Measurements from ENCODE around the gene ARHGEF28.

ARHGEF28 gene

DNA sequence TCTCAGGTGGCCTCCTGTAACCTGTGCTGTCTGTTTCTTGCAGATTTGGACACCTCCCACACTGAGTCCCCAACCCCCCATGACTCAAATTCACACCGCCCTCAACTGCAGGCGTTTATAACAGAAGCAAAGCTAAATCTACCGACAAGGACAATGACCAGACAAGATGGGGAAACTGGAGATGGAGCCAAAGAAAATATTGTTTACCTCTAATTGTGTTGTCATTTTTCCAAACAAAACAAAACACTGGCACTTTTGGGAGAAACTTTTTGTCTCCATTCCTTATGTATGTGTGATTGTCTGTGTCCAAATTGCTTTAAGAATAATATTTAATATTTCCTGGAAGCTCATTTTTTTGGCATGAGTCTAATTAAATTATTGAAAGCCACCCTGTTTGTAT, 314.8 kb downstream of the ARHGEF28 start:
- TF ChIP-seq REST (IDR thresholded peaks at IDR 0.05; ENCODE audit: insufficient read depth in 1 of 2, low read depth in 2 of 2, low read length in 2 of 2): no peak
- TF ChIP-seq SIN3A (IDR thresholded peaks at IDR 0.05; ENCODE audit: borderline replicate concordance, insufficient read depth, low read length): no peak
- no peak for TF ChIP-seq TAF1 (IDR thresholded peaks at IDR 0.05; ENCODE audit: borderline replicate concordance, insufficient read depth, low read length)
- no peak for TF ChIP-seq FOXP2 (optimal IDR thresholded peaks at IDR 0.05; ENCODE audit: borderline replicate concordance, extremely low read depth, extremely low read length, insufficient read depth)
- TF ChIP-seq POLR2AphosphoS5 (IDR thresholded peaks at IDR 0.05; ENCODE audit: low read depth, low read length): no peak

DNA sequence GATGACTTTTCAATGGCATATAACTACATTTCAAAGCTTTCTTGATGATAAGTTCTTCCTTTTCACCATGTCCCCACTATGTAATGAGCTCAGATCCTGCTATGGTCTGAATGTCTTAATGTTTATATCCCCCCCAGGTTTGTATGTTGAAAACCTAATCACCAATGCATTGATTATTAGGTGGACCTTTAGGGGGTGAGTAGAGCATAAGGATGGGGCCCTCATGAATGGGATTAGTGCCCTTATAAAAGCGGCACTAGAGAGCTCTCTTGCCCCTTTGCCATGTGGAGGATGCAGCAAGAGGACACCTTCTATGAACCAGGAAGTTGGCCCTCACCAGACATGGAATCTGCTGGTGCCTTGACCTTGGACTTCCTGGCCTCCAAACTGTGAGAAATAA, 316.8 kb downstream of the ARHGEF28 start:
- no peak for TF ChIP-seq TAF1 (IDR thresholded peaks at IDR 0.05; ENCODE audit: borderline replicate concordance, insufficient read depth, low read length)
- TF ChIP-seq REST (IDR thresholded peaks at IDR 0.05; ENCODE audit: insufficient read depth in 1 of 2, low read depth in 2 of 2, low read length in 2 of 2): no peak
- no peak for TF ChIP-seq FOXP2 (optimal IDR thresholded peaks at IDR 0.05; ENCODE audit: borderline replicate concordance, extremely low read depth, extremely low read length, insufficient read depth)
- no peak for TF ChIP-seq SIN3A (IDR thresholded peaks at IDR 0.05; ENCODE audit: borderline replicate concordance, insufficient read depth, low read length)
- no peak for TF ChIP-seq POLR2AphosphoS5 (IDR thresholded peaks at IDR 0.05; ENCODE audit: low read depth, low read length)

DNA sequence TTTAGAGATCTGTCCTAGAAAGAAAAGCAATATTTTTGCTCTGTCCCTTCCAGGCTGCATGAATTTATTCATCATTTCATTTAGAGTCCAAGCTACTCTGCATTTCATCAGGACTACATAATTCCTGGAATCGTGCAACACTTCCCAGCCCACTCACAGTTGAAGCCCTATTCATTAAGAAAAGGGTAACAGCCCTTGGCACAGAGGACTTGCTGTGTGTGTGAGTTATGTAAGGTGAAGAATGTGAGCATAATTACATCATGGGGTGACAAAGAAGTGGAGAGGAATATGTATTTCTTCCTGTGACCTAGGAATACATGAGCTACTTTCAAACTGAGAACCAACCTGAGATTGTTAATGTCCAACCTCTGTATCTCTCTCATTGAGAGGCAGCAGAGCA, 317.4 kb downstream of the ARHGEF28 start:
- no peak for TF ChIP-seq TAF1 (IDR thresholded peaks at IDR 0.05; ENCODE audit: borderline replicate concordance, insufficient read depth, low read length)
- TF ChIP-seq SIN3A (IDR thresholded peaks at IDR 0.05; ENCODE audit: borderline replicate concordance, insufficient read depth, low read length): no peak
- TF ChIP-seq POLR2AphosphoS5 (IDR thresholded peaks at IDR 0.05; ENCODE audit: low read depth, low read length): no peak
- no peak for TF ChIP-seq FOXP2 (optimal IDR thresholded peaks at IDR 0.05; ENCODE audit: borderline replicate concordance, extremely low read depth, extremely low read length, insufficient read depth)
- TF ChIP-seq REST (IDR thresholded peaks at IDR 0.05; ENCODE audit: insufficient read depth in 1 of 2, low read depth in 2 of 2, low read length in 2 of 2): no peak

DNA sequence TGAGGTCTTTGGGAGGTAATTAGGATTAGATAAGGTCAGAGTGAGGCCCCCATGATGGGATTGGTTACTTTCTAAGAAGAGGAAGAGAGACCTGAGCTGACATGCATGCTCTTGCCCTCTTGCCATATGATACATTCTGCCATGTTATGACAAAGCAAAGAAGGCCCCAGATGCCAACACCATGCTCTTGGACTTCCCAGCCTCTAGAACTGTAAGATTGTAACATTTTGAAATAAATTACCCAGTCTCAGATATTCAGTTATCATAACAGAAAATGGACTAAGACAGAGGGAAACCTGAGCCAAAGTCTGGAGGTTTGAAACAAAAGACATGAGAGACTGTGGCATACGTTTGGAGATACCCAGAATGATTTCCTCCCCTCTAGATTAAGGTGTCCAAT, 318.6 kb downstream of the ARHGEF28 start:
- TF ChIP-seq POLR2AphosphoS5 (IDR thresholded peaks at IDR 0.05; ENCODE audit: low read depth, low read length) (no peak), FOXP2 (optimal IDR thresholded peaks at IDR 0.05; ENCODE audit: borderline replicate concordance, extremely low read depth, extremely low read length, insufficient read depth) (no peak), REST (IDR thresholded peaks at IDR 0.05; ENCODE audit: insufficient read depth in 1 of 2, low read depth in 2 of 2, low read length in 2 of 2) (no peak), TAF1 (IDR thresholded peaks at IDR 0.05; ENCODE audit: borderline replicate concordance, insufficient read depth, low read length) (no peak), SIN3A (IDR thresholded peaks at IDR 0.05; ENCODE audit: borderline replicate concordance, insufficient read depth, low read length) (no peak)

DNA sequence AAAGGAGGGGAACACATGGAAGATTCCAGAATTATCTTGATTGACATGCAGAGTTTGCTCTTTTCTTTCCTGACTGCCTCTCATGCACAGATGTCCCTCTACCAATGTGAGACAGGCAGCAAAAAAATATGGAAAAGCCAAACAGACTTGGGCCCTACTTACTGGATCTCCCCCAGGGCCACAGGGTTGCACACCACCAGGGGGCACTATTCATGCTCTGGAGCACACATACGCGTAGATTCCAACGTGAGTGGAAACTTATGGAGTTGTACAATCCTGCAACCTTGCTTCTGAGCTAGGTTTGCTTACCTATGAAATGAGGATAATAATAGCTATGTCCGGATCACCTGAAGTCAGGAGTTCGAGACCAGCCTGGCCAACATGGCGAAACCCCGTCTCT, 319.5 kb downstream of the ARHGEF28 start:
- TF ChIP-seq REST (IDR thresholded peaks at IDR 0.05; ENCODE audit: insufficient read depth in 1 of 2, low read depth in 2 of 2, low read length in 2 of 2) (no peak), TAF1 (IDR thresholded peaks at IDR 0.05; ENCODE audit: borderline replicate concordance, insufficient read depth, low read length) (no peak), FOXP2 (optimal IDR thresholded peaks at IDR 0.05; ENCODE audit: borderline replicate concordance, extremely low read depth, extremely low read length, insufficient read depth) (no peak), POLR2AphosphoS5 (IDR thresholded peaks at IDR 0.05; ENCODE audit: low read depth, low read length) (no peak), SIN3A (IDR thresholded peaks at IDR 0.05; ENCODE audit: borderline replicate concordance, insufficient read depth, low read length) (no peak)
